Common myeloid progenitor, CD34-positive (primary cell): Measurements from ENCODE around the gene NIPAL1.

Experiments used
- CTCF ChIA-PET: fragments of 350-600 bp; sonication (Branson Sonifier 250); formaldehyde crosslinking; loops from one replicate; lab custom pipeline; 2021; ENCODE audit warnings: antibody characterized with exemption; lab: Charles Lee
- POLR2A ChIA-PET: fragments of 350-600 bp; sonication (Branson Sonifier 250); formaldehyde crosslinking; loops from one replicate; lab custom pipeline; 2021; ENCODE audit warnings: antibody characterized with exemption; lab: Charles Lee
- DNase-seq, 3 donors: peaks; one replicate each; pipeline versions ENCODE4 v3.0.0 to v3.0.0-alpha.2; 2013
- H3K27ac ChIP-seq, 2 experiments: 1 replicate in 1 of 2; 2 replicates in 1 of 2; pipeline ENCODE4 v1.7.0; 2013; ENCODE audit warnings: inconsistent platforms in 2 of 2, low read length in 2 of 2, mild to moderate bottlenecking in 2 of 2, low read depth in 1 of 2, moderate library complexity in 1 of 2; ENCODE audit not compliant: severe bottlenecking in 2 of 2, insufficient read depth in 1 of 2, poor library complexity in 1 of 2
- H3K27me3 ChIP-seq, 5 experiments: replicated peaks in 2 of 5; 1 replicate in 3 of 5; 2 replicates in 2 of 5; pipeline versions ENCODE4 v1.6.1 to v1.7.0; 2013; ENCODE audit warnings: low read length in 4 of 5, mild to moderate bottlenecking in 2 of 5, moderate library complexity in 2 of 5, inconsistent platforms in 1 of 5; ENCODE audit not compliant: insufficient read depth in 5 of 5, control insufficient read depth in 4 of 5
- H3K36me3 ChIP-seq, 4 experiments: 1 replicate in 2 of 4; 2 replicates in 2 of 4; pipeline versions ENCODE4 v1.6.1 to v1.7.0; 2013; ENCODE audit warnings: low read length in 3 of 4, control low read depth in 1 of 4, mild to moderate bottlenecking in 1 of 4; ENCODE audit not compliant: control insufficient read depth in 4 of 4, insufficient read depth in 4 of 4
- H3K4me1 ChIP-seq, 4 experiments: 1 replicate in 3 of 4; 2 replicates in 1 of 4; pipeline versions ENCODE4 v1.6.1 to v1.7.1; 2013; ENCODE audit warnings: low read length in 3 of 4, mild to moderate bottlenecking in 3 of 4, control low read depth in 1 of 4, inconsistent platforms in 1 of 4, moderate library complexity in 1 of 4; ENCODE audit not compliant: control insufficient read depth in 4 of 4, insufficient read depth in 4 of 4; ENCODE audit errors: control extremely low read depth in 1 of 4
- H3K4me3 ChIP-seq, 7 experiments: 1 replicate in 4 of 7; 2 replicates in 3 of 7; pipeline versions ENCODE4 v1.5.1 to v1.7.0; 2013; ENCODE audit warnings: mild to moderate bottlenecking in 7 of 7, low read length in 6 of 7, moderate library complexity in 6 of 7, inconsistent platforms in 2 of 7, low read depth in 2 of 7, control low read depth in 1 of 7; ENCODE audit not compliant: insufficient read depth in 4 of 7, control insufficient read depth in 1 of 7; ENCODE audit errors: extremely low read depth in 1 of 7
- H3K9me3 ChIP-seq, 5 experiments: 1 replicate in 4 of 5; 2 replicates in 1 of 5; pipeline versions ENCODE4 v1.6.1 to v1.7.1; 2013; ENCODE audit warnings: low read length in 4 of 5, mild to moderate bottlenecking in 2 of 5, inconsistent platforms in 1 of 5, low read depth in 1 of 5, moderate library complexity in 1 of 5; ENCODE audit not compliant: control insufficient read depth in 4 of 5, insufficient read depth in 2 of 5; ENCODE audit errors: control extremely low read depth in 1 of 5
- WGBS: methylation state at CpG from one replicate; pipeline ENCODE4 v1.1.5; 2013; ENCODE audit not compliant: insufficient coverage; 5-methylcytosine and 5-hydroxymethylcytosine counted together

The NIPAL1 gene

DNA sequence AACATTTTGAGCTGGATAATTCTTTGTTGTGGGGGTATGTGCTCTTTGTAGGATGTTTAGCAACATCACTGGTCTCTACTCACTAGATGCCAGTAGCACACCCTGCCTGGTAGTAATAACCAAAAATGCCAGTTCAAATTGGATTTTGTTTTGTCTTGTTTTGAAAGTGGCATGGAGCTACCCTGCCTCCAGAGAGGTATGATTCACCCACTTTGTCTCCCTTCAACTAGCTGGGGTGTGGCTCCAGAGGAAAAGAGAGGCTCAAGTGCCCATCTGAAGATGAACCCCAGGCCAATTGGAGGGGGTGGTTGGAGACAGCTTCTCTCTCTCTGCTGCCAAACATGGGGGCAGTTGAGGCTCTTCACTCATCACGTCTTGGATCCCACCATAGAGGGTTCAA is 34.5 kb downstream of the NIPAL1 start:
- POLR2A ChIA-PET: no interaction called here
- Histone ChIP-seq H3K4me3 (no peak overlapping the region), H3K27me3 (peaks cover 0 to 9% (median 0%) of the 10 kb centered on the region in 5 experiments), H3K36me3 (no peaks in the 10 kb centered on the region), H3K4me1 (peaks cover 13 to 23% (median 18%) of the 10 kb centered on the region in 4 experiments), H3K27ac (no peak overlapping the region), H3K9me3 (no peaks in the 10 kb centered on the region)
- no CpG with 5 or more reads among the region's 1 CpG for WGBS
- CTCF ChIA-PET: interaction anchor here (1.3 to 3.2 kb wide), 3 partner anchors 10 to 18 kb away, joined by 4 to 13 read pairs (median 9); no protein-coding TSS in a partner anchor
- no peak for DNase-seq

DNA sequence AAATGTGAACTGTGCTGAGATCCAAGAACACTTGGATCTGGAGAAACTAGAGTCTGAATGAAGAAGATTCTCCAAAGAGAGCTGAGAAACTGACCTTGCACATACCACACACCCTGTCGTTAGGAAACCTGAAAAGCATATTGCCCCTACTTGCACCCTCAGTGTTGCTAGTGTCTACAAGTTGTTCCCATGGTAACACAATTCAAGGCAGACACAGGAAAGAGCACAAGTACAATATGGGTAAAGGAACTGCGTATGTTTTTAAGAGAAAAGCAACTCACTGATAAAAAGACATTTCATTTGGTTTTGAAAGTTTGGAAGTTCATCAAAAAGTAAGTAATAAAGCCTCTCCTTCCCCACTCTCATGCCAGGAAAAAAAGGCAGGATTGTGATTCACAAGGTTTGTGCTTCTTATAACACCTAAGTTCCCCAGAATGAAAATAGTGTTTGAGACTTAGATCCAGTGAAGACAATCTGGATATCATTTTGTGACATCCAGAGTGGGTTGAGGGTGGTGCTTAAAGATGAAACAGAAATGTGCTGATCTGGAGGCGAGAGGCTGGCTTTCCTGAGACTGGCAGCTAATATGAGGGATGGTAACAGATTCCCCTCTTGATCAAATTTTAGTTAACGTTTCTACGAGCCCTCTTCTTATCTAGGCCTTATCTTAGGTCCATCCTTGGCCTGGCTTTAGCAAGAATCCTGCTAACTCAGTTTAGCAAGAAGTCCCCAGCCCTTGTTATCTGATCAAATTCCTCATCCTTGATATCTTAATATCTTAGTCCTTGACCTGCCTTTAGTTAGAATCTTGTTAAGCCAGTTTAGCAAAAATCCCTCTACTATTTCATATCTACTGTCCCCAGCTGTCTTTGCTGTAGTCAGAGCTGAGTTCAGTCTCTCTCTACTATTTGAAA is 42.3 kb downstream of the NIPAL1 start:
- peaks cover 0 to 4% (median 0%) of the 10 kb centered on the region in 5 experiments for H3K9me3 ChIP-seq
- DNase-seq: no peak
- POLR2A ChIA-PET: no interaction called here
- no peak overlapping the region for H3K4me3 ChIP-seq
- 95% methylated on average over 3 of the region's 5 CpGs for WGBS
- no peaks in the 10 kb centered on the region for H3K27me3 ChIP-seq
- H3K36me3 ChIP-seq: no peaks in the 10 kb centered on the region
- CTCF ChIA-PET: interaction anchor here (1.2 kb wide), 1 partner anchor 13 kb away, joined by 3 read pairs; no protein-coding TSS in a partner anchor
- H3K4me1 ChIP-seq: no peaks in the 10 kb centered on the region
- no peak overlapping the region for H3K27ac ChIP-seq

GRCh38 chr4:48064349-48064748 is 47.8 kb downstream of the NIPAL1 start:
- CTCF ChIA-PET: interaction anchor here (1.0 kb wide), 1 partner anchor 31 kb away, joined by 4 read pairs; no protein-coding TSS in a partner anchor
- no peak for DNase-seq

GRCh38 chr4:48065587-48066052 is 49.0 kb downstream of the NIPAL1 start:
- Histone ChIP-seq H3K27ac (no peak overlapping the region), H3K9me3 (peaks cover 0 to 4% (median 0%) of the 10 kb centered on the region in 5 experiments), H3K36me3 (peaks cover 0 to 12% (median 2%) of the 10 kb centered on the region in 4 experiments), H3K4me3 (no peak overlapping the region), H3K27me3 (no peaks in the 10 kb centered on the region), H3K4me1 (no peaks in the 10 kb centered on the region)
- DNase-seq: no peak
- 100% methylated on average over 1 of the region's 1 CpG for WGBS
- POLR2A ChIA-PET: no interaction called here
- CTCF ChIA-PET: interaction anchor here (0.9 to 2.0 kb wide), 4 partner anchors 10 to 80 kb away, joined by 3 to 10 read pairs (median 3); no protein-coding TSS in a partner anchor

More at GRCh38 chr4:48064349-48064748, 47.8 kb downstream of the NIPAL1 start:
- no peak overlapping the region for H3K27ac ChIP-seq
- 100% methylated on average over 2 of the region's 3 CpGs for WGBS
- POLR2A ChIA-PET: no interaction called here
- no peak overlapping the region for H3K4me3 ChIP-seq
- H3K9me3 ChIP-seq: peaks cover 0 to 4% (median 0%) of the 10 kb centered on the region in 5 experiments
- no peaks in the 10 kb centered on the region for H3K4me1 ChIP-seq
- no peaks in the 10 kb centered on the region for H3K27me3 ChIP-seq
- peaks cover 0 to 12% (median 2%) of the 10 kb centered on the region in 4 experiments for H3K36me3 ChIP-seq

DNA sequence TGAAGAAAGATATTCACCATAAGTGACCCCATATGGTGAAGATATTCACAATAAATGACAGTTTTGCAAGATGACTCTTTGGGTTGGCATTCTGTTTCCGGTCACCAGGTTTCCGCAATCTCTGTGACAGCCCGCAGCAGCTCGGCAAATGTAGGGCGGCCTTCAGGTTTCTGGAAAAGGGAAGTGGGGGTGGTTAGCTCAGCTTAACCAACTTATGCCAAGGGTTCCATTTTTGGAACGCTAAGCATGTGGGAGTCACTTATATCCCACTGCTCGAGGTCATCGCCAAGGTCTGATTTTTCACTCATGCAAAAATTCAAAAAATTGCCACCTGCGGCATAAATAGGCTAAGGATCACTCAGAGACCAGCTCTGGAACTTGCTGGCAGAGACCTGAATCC is 51.0 kb downstream of the NIPAL1 start:
- Histone ChIP-seq H3K4me1 (no peaks in the 10 kb centered on the region), H3K27me3 (no peaks in the 10 kb centered on the region), H3K27ac (no peak overlapping the region), H3K36me3 (peaks cover 0 to 16% (median 2%) of the 10 kb centered on the region in 4 experiments), H3K9me3 (peaks cover 0 to 4% (median 0%) of the 10 kb centered on the region in 5 experiments), H3K4me3 (no peak overlapping the region)
- ChIA-PET POLR2A (interaction anchor here (1.1 kb wide), 1 partner anchor 20 kb away, joined by 3 read pairs; no protein-coding TSS in a partner anchor), CTCF (interaction anchor here (2.1 kb wide), 1 partner anchor 10 kb away, joined by 6 read pairs; no protein-coding TSS in a partner anchor)
- WGBS: 95% methylated on average over 9 of the region's 9 CpGs
- DNase-seq: no peak

- 100% methylated on average over 1 of the region's 2 CpGs for WGBS
- ChIA-PET POLR2A (interaction anchor here (0.6 to 1.1 kb wide), 2 partner anchors 21 to 30 kb away, joined by 3 read pairs; no protein-coding TSS in a partner anchor), CTCF (interaction anchor here (2.1 kb wide), 1 partner anchor 9 kb away, joined by 6 read pairs; no protein-coding TSS in a partner anchor)
Measured at GRCh38 chr4:48068182-48068581, 51.6 kb downstream of the NIPAL1 start.

More at GRCh38 chr4:48068182-48068581, 51.6 kb downstream of the NIPAL1 start:
- Histone ChIP-seq H3K36me3 (peaks cover 0 to 16% (median 2%) of the 10 kb centered on the region in 4 experiments), H3K4me1 (no peaks in the 10 kb centered on the region), H3K4me3 (no peak overlapping the region), H3K27me3 (no peaks in the 10 kb centered on the region), H3K9me3 (peaks cover 0 to 4% (median 0%) of the 10 kb centered on the region in 5 experiments), H3K27ac (no peak overlapping the region)
- no peak for DNase-seq
